Pancreas (tissue), 10 donors: ENCODE results near the gene OSTF1. TPM values are rescaled to one million over a fixed set of nuclear protein-coding genes. Genes with fewer than 3 reads are reported as not detected.

Experiments
- ATAC-seq, 4 donors: fragments of 200-7000 bp; cut with Tn5 transposase; one replicate each; pipeline versions ENCODE4 v1.8.0 to v1.9.1; 2020; ENCODE audit warnings: mild to moderate bottlenecking in 4 of 4, moderate library complexity in 4 of 4
- DNase-seq, 6 donors: peaks; one replicate each; pipeline ENCODE4 v3.0.0-alpha.2; 2020
- FAIRE-seq: peaks from 2 replicates; lab custom pipeline; 2012; peaks lifted over from hg19 to GRCh38; lab: Jason Lieb, UNC
- H3K27ac ChIP-seq, 4 donors: fragments of 200-600 bp; sonication (generic); 1 replicate in 3 of 4; 2 replicates in 1 of 4; pipeline versions ENCODE4 v1.5.0 to v1.8.0; 2020
- H3K27me3 ChIP-seq, 4 donors: fragments of 200-600 bp; one replicate each; pipeline ENCODE4 v1.8.0; 2021
- H3K36me3 ChIP-seq, 3 donors: fragments of 200-600 bp; sonication (generic) in 1 of 3; one replicate each; pipeline versions ENCODE4 v1.5.0 to v1.8.0; 2020 to 2021
- H3K4me1 ChIP-seq, 3 donors: fragments of 200-600 bp; one replicate each; pipeline ENCODE4 v1.8.0; 2021
- H3K4me3 ChIP-seq, 4 donors: fragments of 200-600 bp; sonication (generic) in 2 of 4; one replicate each; pipeline versions ENCODE4 v1.5.0 to v1.8.0; 2020 to 2021
- H3K9me3 ChIP-seq, 4 donors: fragments of 200-600 bp; one replicate each; pipeline ENCODE4 v1.8.0; 2021
- WGBS, 2 donors: extraction: QIAGEN DNeasy Blood & Tissue Kit; methylation state at CpG; one replicate each; pipeline ENCODE4 v1.1.7; 2013; 5-methylcytosine and 5-hydroxymethylcytosine counted together
- intact Hi-C, 3 donors: fragments of 100-400 bp; cut with DNase I; formaldehyde crosslinking; loops; one replicate each; pipeline versions ENCODE4 v1.11.1 to v1.14.2; 2022
- polyA plus RNA-seq, 2 donors: library from polyadenylated mRNA; stranded (reverse); fragments of 200-250 nt; gene quantifications; one replicate each; pipeline ENCODE4 v1.2.3, GENCODE V29; 2013
- total RNA-seq, 6 donors: library from RNA; stranded (reverse); fragmentation: NEBNext Ultra II Directional in 4 of 6; extraction: Animal tissue kit (Norgen Biotek cat#: 25700) in 4 of 6; gene quantifications; one replicate each; pipeline versions ENCODE4 v1.2.1 to v1.2.4, GENCODE V29; 2021 to 2023
- TF ChIP-seq, protein P1 (sequence below), 4 donors: fragments of 200-600 bp; sonication (generic) in 3 of 4; IDR thresholded peaks; one replicate each; pipeline versions ENCODE4 v1.5.0 to v1.8.0; 2021; ENCODE audit warnings: antibody characterized with exemption in 4 of 4
- donor health status: healthy with polysubstance abuse.
- donor health status: DM: no; HTN: no; CAD: no; lungs with moderate emphysema.
- donor health status: DM: no; HTN: no; CAD: no.
- donor health status: control.
- donor health status: control.
- donor health status: Bipolar disorder and iron deficiency.
- donor health status: DM: yes; HTN: yes; CAD: no.
- donor health status: DM: no; HTN: no; CAD: no.
- donor health status: DM: no; HTN: no; CAD: no.
- donor health status: DM: yes; HTN: yes; CAD: no.

OSTF1 gene
- total and polyA plus RNA-seq, 8 donors: 10.0 to 29.0 (median 12.5) TPM

DNA sequence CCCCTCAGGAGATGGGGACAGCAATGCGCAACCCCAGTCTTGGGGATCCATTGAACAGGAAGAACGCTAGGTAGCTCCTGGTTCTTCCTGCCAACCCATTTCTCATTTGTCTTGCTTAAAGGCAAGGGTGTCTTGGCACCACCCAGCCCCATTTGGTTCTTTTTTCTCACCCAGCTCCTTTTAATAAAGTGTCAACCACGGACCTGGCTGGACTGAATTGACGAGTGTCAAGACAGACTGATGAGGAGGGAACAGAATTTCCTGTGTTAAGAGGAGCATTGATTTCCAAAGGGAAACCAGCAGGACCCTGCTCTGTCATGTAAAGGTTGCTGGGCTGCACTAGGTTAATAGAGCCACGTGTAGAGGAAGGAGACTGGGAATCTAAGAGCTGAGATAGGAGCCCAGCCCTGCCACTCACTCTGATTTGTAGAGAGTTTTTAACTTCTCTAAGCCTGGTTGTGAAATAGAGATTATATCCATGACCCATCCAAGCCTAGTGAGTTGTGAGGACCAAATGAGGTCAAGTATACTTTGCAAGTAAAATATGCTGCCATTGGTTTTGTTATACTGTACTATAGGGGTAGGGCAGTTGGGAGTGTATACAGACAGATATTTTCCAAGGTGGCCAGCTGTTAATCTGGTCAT lies 33.7 kb downstream of the OSTF1 start:
- 73 to 85% methylated on average over 5 of the region's 5 CpGs for WGBS, 2 donors
- Histone ChIP-seq H3K9me3 (no peaks in the 10 kb centered on the region), H3K4me3 (no peak overlapping the region), H3K4me1 (no peaks in the 10 kb centered on the region), H3K27me3 (no peaks in the 10 kb centered on the region), H3K27ac (no peak overlapping the region), H3K36me3 (peaks cover 0 to 6% (median 0%) of the 10 kb centered on the region in 3 donors)
- TF ChIP-seq, protein P1, sequence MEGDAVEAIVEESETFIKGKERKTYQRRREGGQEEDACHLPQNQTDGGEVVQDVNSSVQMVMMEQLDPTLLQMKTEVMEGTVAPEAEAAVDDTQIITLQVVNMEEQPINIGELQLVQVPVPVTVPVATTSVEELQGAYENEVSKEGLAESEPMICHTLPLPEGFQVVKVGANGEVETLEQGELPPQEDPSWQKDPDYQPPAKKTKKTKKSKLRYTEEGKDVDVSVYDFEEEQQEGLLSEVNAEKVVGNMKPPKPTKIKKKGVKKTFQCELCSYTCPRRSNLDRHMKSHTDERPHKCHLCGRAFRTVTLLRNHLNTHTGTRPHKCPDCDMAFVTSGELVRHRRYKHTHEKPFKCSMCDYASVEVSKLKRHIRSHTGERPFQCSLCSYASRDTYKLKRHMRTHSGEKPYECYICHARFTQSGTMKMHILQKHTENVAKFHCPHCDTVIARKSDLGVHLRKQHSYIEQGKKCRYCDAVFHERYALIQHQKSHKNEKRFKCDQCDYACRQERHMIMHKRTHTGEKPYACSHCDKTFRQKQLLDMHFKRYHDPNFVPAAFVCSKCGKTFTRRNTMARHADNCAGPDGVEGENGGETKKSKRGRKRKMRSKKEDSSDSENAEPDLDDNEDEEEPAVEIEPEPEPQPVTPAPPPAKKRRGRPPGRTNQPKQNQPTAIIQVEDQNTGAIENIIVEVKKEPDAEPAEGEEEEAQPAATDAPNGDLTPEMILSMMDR (IDR thresholded peaks at IDR 0.05): no peak
- DNase-seq (no peak), ATAC-seq (no peak), FAIRE-seq (no peak)
- intact Hi-C loops: no loop called here

DNA sequence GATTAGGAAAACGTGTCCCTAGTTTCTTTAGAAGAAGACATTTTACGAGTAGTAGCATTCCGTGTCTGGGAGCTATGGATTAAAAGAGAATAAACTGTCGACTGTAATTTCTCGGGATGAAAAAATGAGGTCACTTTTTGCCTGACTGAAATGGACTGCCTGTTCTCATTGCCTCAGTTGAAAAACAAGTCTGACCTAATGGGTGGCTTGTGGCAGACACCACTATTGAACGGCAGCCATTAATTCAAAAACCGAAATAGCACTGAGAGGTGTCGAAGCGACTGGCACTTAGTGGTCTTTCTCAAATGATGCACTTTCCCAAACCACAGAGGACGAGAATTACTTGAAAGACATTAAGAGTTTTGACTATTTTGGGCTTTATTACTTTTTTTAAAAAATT lies 35.4 kb downstream of the OSTF1 start:
- ATAC-seq (no peak), DNase-seq (no peak), FAIRE-seq (no peak)
- H3K4me3 ChIP-seq: no peak overlapping the region
- H3K27ac ChIP-seq: no peak overlapping the region
- intact Hi-C loops: no loop called here
- TF ChIP-seq, protein P1 (IDR thresholded peaks at IDR 0.05): no peak
- H3K4me1 ChIP-seq: no peaks in the 10 kb centered on the region
- peaks cover 0 to 5% (median 0%) of the 10 kb centered on the region in 3 donors for H3K36me3 ChIP-seq
- H3K27me3 ChIP-seq: no peaks in the 10 kb centered on the region
- 92 to 97% methylated on average over 10 of the region's 10 CpGs for WGBS, 2 donors
- H3K9me3 ChIP-seq: no peaks in the 10 kb centered on the region

DNA sequence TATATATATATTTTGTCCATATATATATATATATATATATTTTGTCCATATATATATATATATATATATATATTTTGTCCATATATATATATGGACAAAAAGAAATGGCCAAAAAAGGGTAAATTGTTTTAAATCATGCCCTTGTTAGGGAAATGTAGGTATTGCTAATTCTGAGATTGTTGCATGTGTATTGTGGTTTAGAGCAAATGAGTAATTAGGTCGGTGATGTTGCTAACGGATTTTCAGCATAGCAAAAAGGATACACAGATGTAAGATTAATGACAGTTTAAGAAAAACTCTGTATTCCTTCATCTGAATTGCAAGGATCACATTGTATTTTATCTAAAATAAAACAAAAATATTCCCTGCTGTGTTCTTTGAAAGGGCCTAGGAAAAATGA lies 40.2 kb downstream of the OSTF1 start:
- Histone ChIP-seq H3K4me3 (no peak overlapping the region), H3K4me1 (no peaks in the 10 kb centered on the region), H3K27ac (no peak overlapping the region), H3K36me3 (peaks cover 0 to 16% (median 0%) of the 10 kb centered on the region in 3 donors), H3K27me3 (no peaks in the 10 kb centered on the region), H3K9me3 (no peaks in the 10 kb centered on the region)
- intact Hi-C loops: no loop called here
- ATAC-seq (no peak), FAIRE-seq (no peak), DNase-seq (no peak)
- TF ChIP-seq, protein P1 (IDR thresholded peaks at IDR 0.05): no peak
- 94% methylated on average over 2 of the region's 2 CpGs for WGBS, 2 donors

DNA sequence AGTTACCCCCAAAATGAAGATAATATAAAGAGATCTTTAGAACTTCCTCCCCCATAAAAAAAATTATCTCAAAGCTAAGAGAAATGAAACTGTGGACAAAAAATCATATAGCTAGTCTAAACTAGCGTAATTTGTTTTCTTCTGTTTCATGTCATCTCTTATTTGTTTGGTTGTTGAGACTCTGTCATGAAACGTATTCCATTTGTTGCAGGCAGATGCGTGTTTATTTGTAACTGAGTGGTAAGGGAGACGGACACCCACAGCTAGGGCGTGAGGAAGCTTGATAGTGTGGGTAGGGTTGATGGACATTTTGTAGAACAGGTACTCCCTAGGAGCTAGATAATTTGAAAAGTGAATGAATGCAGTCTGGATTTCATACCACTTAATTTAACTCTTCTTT lies 41.9 kb downstream of the OSTF1 start:
- no peak for FAIRE-seq
- no peaks in the 10 kb centered on the region for H3K4me1 ChIP-seq
- peaks cover 0 to 16% (median 3%) of the 10 kb centered on the region in 3 donors for H3K36me3 ChIP-seq
- H3K9me3 ChIP-seq: no peaks in the 10 kb centered on the region
- H3K27me3 ChIP-seq: no peaks in the 10 kb centered on the region
- no peak overlapping the region for H3K4me3 ChIP-seq
- intact Hi-C loops: no loop called here
- no peak overlapping the region for H3K27ac ChIP-seq
- TF ChIP-seq, protein P1 (IDR thresholded peaks at IDR 0.05): no peak
- 96 to 98% methylated on average over 5 of the region's 5 CpGs for WGBS, 2 donors
- DNase-seq: no peak
- no peak for ATAC-seq

DNA sequence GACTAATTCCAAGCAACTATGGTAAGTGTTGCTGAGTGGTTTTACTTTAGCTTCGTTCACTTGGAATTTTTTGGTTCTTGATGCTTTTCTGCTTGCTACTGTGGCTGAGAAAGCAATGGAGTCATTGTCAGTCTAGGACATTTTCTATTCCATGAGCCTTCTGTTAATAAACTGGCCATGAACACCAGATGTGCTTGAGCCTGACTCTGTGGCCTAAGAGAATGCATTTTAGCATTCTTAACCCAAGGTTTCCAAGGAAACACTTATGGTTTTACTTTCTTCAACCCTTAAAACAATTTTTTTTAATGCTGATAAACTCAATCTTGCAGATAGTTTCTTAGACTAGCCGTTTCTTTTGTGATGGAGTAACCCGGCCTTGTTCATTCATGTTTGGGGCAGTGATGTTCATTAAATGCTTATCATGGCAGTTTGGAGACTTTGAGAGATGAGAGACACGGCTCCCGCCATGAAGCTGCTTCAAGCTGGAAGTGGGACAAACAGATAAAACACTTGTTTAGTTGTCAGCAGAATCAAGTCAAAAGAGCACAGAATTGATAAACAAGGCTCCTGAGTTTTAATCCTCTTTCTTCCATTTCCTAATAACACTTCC lies 42.4 kb downstream of the OSTF1 start:
- WGBS, 2 donors: 73 to 82% methylated on average over 5 of the region's 5 CpGs
- intact Hi-C loops: no loop called here
- FAIRE-seq (no peak), ATAC-seq (no peak), DNase-seq (no peak)
- H3K4me3 ChIP-seq: no peak overlapping the region
- H3K27me3 ChIP-seq: no peaks in the 10 kb centered on the region
- peaks cover 0 to 16% (median 3%) of the 10 kb centered on the region in 3 donors for H3K36me3 ChIP-seq
- H3K27ac ChIP-seq: no peak overlapping the region
- TF ChIP-seq, protein P1 (IDR thresholded peaks at IDR 0.05): no peak
- H3K9me3 ChIP-seq: no peaks in the 10 kb centered on the region
- no peaks in the 10 kb centered on the region for H3K4me1 ChIP-seq
